ENCODE data around the gene PKMYT1.
"Not testable (repeated sequence)": the region's sequence is repeated elsewhere in the genome, so short reads cannot be mapped to it uniquely, and the experiment has no call there.

PKMYT1 gene

DNA sequence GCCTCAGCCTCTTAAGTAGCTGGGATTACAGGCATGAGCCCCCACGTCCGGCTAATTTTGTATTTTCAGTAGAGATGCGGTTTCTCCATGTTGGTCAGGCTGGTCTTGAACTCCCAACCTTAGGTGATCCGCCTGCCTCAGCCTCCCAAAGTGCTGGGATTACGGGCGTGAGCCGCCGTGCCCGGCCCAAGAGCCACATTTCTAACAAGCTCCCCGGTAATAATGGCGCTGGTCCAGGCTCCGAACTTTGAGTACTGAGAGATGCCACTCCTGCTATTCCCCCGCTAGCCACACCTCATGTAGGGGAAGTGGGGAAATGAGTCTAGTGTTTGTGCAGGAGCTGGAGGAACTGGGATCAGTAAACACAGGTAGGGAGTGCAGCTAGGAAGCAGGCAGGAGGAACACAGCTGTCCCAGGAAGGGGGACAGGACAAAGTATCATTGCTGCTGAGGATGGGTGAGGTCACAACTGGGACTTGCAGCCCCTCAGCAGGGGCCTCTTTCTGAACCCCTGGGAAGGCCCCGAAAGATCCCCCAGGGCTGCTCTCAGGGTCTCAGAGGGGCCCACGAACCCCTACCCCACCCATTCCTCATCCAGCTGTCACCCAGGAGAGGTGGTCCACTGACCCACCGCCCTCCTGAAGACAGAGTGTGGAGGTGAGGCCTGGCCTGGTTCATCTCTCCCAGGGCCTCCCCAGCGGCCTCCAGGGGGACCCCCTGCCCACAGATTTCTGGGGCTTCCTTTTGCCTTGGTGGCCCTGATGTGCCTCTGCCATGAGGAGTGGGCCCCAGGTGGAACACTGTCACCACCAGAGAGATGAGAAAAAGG lies 19.8 kb downstream of the PKMYT1 start:
- DNase-seq (ENCODE audit: low read depth in 2 of 2): no peak

DNA sequence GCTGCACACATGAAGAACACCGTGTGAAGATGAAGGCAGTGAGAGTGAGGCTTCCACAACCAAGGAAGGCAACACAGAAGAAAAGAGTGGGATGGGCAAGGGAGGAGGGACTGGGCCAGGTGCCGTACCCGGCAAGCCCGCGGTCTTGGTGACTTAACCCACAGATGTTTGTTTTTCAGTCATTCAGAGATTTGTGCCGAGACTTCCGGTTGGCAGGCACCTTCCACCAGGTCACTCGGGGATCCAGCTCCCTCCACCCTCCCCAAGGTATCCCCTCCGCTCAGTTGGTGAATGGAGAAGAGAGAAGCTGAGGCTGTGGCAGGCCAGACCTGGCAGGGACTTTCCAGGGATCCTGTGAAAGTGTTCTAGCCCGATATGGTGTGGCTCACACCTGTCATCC lies 21.0 kb downstream of the PKMYT1 start:
- no peak for DNase-seq (ENCODE audit: low read depth in 2 of 2)

DNA sequence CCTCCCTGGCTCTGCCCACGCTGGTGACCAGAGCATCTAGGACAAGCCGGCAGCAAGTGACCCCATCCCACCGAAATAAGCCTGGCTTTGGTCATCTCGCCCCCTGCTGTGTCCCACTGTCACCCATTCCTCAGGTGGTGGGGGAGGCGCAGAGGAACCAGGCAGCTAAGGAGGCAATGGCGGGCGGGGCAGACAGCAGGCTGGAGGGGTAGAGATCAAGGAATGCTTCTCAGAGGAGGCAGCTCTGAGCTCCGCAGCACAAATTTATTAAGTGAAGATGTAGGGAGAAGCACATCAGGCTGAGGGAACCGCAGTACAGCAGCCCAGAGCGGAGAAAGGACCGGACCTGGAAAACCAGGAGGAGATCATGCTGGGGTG lies 23.7 kb downstream of the PKMYT1 start:
- no peak for DNase-seq (ENCODE audit: low read depth in 2 of 2)

DNA sequence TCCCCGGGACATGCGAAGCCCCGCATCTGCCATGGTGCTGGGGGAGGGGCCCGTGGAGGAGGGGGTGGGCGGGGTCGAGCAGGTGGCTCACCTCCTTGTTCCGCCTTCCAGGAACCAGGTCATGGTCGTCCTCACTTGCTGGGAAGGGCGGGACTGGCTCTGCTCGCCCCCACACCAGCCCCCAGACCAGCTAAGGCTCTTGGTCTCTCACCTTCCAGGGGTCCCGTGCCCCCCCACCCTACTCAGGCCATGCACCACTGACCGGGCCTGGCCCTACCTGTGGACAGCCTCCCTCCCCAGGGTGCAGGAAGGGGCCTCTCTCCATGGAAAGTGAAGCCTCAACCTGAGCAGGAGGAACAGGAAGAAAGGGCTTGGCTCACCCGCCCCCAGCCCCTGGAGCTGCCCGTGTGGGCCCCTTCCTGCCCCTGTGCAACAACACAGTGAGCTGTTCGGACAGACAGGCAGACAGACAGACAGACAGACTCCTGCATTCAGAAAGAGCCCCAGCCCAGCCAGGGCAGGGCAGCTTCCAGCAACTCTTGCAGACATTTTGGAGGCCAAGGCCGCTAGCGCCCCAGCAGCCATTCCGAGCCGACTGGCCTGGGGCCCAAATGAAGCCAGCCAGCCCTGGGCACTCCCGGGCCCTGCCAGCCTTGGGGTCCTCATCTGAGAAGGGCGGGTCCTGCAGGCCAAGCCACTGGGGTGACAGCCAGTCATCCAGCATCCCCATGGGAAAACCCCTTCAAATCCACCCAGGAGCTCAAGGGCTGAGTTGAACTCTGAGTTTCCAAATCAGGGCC lies 24.3 kb downstream of the PKMYT1 start:
- DNase-seq (ENCODE audit: low read depth in 2 of 2): no peak

DNA sequence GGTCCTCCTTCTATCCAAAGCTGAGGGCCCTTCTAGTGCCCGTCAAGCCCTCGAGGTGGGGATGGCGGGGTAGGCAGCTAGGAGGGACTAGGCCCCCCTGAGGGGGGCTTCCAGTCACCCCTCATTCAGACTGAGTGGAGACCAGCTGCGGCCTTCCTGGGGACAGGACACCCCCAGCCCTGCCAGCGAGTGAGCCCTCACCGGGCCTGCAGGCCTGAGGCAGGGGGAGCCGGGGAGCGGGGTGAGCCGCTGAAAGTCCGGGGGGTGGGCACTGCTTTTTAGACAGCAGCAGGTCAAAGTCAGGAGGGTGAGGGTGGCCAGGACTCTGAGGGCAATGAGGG lies 24.8 kb downstream of the PKMYT1 start:
- no peak for DNase-seq (ENCODE audit: low read depth in 2 of 2)

DNA sequence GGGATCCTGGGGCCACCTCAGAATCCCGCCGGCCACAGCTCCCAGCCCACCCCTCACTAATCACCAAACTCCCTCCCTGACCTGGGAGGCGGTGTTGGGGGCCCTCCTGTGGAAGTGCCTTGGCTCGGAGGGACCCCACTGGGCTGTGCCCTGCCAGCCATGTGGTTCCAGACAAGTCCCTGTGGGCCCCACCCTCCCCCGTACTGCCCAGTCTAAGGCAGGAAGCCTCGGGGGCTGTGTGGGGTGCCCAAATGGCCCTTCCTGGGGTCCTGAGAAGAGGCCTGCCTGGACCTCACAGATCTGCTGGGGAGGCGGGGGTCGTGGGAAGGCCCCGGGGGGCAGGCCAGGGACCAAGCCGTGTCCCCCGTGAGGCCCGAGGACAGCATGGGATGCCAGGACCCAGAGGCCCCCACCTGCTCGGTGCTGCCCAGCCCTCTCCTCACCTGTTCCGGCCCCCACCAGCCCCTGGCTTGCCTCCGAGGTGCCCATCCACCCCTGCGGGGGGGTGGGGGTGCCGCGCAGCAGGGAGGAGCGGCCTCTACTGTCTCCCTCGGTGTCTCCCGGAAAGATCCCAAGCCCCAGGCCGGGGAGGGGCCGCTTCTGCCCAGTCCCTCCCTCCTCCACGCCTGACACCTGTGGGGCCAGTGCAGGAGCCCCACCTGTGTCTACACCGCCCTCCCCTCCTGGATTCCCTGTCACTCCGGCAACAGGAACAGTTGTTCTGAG lies 25.4 kb downstream of the PKMYT1 start:
- DNase-seq (ENCODE audit: low read depth in 2 of 2): no peak

DNA sequence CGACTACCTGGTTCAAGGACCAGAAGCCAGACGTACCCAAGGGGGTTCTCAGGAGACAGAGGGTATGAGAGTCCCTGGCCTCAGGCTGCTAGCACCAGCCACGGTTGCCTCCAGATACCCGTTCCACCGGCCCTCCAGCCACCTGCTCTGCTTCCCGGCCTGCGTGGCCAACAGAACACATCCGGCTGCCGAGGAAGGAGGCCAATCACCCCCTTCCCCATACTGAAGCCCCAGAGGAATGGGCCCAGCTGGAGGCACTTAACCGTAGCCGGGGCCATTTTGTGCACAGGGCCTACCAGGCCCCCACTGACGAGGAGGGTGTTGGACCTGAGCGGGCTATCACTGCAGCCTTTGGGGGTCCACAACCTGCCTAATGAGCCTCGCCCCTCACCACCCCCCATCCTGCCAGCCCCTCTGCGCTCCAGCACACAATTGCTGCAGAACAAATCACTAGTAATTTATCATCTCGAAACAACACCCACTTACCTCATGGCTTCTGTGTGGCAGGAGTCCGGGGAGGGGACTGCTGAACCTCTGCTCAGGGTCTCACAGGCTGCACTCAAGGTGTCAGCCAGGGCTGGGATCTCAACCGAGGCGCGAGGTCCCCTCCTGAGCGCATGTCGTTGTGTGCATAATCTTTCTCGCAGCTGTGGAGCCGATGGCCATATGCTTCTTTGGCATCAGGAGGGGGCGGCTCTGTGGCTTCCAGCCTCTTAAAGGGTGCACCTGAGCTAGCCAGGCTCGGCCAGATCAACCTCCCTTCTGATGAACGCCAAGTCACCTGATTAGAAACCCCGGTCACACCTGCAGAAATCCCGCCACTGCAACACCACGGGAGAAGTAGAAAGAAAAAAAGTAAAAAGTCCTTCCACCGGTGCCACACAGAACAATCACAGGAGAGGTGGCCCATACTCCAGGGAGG lies 26.3 kb downstream of the PKMYT1 start:
- DNase-seq (ENCODE audit: low read depth in 2 of 2): no peak

DNA sequence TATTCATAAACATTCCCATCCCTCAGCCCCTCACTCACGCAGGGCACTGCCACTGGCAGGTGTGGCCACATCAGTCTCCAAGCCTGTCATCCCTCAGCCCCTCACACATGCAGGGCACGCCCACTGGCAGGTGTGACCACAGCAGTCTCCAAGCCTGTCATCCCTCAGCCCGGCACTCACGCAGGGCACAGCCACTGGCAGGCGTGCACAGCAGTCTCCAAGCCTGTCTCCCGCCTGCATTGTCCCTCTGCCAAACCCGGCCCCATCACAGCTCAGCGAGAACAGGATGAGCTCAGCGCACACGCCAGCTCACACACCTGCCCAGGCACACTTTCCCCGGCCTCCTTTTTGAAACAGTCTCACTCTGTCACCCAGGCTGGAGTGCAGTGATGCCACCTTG lies 27.6 kb downstream of the PKMYT1 start:
- DNase-seq (ENCODE audit: low read depth in 2 of 2): no peak

DNA sequence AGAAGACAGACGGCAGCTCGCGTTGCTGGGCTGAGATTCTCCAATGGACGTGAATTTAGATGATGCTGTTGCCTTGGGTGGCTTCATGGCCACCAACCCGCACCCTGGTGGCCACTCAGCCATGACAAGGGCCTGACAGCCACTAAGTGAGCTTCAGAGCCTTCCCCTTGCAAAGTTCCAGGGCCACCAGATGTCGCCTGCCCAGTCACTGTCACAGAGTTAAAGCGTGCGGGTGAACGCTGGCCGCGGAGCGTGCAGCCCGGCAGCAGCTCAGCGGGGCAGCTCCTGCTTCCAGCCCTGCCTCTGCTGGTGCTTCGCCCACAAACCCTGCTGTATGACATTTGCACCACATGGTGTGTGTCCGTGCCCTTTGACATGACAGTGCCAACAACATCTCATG lies 29.5 kb downstream of the PKMYT1 start:
- DNase-seq (ENCODE audit: low read depth in 2 of 2): no peak

DNA sequence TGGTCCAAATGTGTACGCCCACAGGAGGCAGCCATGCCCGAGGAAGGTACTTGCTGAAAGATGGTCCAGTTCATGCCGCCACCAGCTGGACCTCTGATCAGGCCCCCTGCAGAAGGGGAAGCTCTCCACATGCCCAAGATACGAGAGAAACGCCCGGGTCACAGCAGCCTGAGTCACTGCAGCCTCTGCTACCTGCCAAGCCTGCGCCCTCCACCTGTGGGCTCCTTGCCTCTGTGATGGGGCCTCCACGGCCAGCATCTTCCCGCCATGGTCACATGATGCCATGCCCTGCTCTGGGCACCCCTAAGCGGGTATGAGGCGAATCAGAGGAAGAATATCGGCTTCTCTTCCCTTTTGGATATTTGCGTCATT lies 29.9 kb downstream of the PKMYT1 start:
- no peak for DNase-seq (ENCODE audit: low read depth in 2 of 2)

DNA sequence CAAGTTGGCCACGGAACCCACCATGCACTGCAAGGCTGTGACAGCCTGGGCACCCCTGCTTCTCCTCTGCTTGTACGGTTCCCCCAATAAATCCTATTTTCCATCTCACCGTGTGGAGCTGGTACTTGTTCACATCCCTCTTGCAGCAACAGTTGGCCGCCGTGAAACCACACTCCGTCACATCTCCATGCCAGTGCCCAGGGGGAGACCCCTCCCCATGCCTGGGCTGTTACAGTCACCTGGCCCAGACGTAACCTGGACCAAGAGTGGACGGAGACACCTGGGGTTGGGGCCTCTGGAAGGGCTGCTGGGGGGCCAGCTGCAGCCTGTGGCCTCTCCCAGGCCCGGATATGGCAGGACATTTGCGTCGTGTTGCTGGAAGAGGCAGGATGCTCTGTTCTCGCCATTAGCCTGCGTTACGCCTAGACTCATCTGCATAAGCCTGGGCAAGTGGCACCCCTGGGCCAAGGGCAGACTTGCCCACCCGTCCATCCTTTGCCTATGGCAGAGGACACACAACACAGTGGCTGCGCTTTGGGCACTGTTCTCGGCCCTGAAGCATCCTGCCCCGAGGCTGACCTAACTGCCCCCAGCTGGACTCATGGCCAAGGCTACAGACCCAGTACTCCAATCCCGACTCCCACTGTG lies 30.4 kb downstream of the PKMYT1 start:
- DNase-seq (ENCODE audit: low read depth in 2 of 2): no peak

DNA sequence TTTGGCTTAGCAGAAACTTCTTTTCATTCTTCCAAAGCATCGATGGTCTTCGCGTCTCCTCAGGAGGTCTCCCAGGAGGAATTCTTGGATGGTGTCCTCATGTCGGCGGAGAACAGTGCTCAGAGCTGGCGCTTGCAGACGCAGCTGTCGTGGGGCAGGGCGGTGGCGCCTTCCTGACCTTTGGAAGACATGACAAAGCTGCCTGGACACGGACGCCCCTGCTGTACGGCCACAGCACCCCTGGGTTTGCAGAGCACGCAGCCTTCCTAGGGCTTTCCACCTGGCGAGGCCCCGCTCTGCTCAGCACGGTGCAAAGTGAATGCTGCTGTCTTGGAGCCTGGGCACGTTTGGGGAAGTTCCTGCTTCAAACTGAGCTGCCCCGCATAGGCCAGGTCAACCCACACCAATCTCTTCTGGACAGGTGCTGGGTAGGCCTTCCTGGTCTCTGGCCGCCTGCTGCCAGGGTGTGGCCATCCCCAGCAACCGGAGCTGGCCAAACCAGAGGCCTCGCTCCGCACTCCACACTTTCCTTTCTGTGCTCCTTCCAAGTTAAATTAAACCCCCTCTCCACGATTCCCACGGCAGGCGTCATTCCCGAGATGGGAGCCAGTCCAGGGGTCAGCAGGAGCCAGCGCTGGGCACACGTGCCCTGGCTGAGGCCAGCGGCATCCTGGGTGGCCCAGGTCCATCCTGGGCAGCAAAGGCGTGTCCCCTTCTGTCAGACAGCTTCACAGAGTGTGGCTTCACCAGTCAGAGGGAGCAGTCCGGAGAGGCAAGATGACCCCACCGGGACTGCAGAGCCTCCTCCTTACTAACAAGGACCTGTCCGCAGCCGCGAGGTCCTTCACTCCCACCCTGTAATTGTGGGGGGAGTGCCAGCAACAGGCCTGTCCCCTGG lies 31.2 kb downstream of the PKMYT1 start:
- DNase-seq (ENCODE audit: low read depth in 2 of 2): no peak

DNA sequence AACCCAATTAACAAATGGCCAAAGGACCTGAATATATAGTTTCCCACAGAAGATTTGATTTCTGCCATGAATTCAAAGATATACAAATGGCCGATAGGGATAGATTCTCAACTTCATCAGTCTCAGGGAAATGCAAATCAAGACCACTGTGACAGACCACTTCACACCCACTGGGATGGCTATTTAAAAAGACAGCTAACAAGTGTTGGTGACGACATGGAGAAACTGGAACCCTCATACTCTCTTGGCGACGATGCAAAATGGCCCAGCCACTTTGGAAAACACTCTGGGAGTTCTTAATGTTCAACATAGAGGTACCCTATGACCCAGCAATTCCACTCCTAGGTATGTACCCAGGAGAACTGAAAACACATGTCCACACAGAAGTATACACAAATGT lies 33.6 kb downstream of the PKMYT1 start:
- no peak for DNase-seq (ENCODE audit: low read depth in 2 of 2)

DNA sequence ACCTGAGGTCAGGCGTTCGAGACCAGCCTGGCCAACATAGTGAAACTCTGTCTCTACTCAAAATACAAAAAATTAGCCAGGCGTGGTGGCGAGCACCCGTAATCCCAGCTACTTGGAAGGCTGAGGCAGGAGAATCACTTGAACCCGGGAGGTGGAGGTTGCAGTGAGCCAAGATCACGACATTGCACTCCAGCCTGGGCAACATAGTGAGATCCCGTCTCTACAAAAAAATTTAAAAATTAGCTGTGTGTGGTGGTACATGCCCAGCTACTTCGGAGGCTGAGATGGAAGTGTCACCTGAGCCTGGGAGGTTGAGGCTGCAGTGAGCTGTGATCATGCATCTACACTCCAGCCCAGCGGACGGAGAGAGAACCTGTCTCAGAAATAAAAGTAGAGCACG lies 36.5 kb downstream of the PKMYT1 start:
- DNase-seq (ENCODE audit: low read depth in 2 of 2): not testable (repeated sequence)

DNA sequence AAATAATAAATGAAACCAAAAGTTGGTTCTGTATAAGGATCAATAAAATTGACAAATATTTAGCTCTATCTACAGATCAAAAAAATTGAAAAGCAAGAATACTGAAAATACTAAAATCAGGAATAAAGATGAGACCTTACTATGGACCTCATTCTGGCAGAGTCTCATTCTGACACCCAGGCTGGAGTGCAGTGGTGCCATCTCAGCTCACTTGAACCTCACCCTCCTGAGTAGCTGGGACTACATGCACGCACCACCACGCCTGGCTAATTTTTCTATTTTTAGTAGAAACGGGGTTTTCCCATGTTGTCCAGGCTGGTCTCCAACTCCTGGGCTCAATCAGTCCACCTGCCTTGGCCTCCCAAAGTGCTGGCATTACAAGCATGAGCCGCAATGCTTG lies 38.2 kb downstream of the PKMYT1 start:
- no peak for DNase-seq (ENCODE audit: low read depth in 2 of 2)

DNA sequence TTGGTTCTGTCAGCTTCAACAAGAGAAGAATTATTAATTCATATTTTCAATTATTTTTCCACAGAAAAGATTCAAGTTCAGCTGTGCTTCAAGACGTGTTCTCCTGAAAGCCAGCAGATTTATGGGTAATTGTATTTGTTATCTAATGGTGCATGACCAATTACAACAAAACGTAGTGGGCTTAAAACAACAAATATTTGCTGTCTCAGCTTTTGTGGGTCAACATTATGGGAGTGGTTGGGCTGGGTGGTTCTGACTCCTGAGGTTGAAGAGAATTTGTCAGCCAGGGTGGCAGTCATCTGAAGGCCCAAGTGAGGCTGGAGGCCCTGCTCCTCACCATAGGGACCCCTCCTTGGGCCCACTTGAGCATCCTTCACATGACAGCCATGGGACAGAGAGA lies 40.3 kb downstream of the PKMYT1 start:
- DNase-seq (ENCODE audit: low read depth in 2 of 2): no peak

DNA sequence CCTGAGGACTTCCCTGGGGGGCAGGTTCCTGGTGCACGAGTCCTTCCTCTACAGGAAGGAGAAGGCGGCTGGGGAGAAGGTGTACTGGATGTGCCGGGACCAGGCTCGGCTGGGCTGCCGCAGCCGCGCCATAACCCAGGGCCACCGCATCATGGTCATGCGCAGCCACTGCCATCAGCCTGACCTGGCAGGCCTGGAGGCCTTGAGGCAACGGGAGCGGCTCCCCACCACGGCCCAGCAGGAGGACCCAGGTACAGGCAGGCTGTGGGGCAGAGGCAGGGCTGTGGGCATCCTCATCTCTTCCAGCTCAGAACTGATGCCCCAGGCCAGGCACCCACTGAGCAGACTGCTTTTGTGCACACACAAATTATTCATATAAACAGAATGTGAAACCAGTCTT lies 42.0 kb downstream of the PKMYT1 start:
- no peak for DNase-seq (ENCODE audit: low read depth in 2 of 2)

DNA sequence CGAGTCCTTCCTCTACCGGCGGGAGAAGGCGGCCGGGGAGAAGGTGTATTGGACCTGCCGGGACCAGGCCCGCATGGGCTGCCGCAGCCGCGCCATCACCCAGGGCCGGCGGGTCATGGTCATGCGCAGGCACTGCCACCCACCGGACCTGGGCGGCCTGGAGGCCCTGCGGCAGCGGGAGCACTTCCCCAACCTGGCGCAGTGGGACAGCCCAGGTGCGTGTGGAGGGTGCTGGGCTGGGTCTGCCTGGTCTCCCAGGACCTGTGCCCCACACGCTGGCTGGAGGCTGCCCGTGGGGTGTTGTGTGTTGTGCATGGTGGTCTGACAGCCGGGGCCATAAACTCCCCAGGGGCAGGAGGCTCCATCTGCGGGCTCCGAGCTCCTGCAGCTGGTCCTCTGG lies 43.1 kb downstream of the PKMYT1 start:
- DNase-seq (ENCODE audit: low read depth in 2 of 2): no peak

DNA sequence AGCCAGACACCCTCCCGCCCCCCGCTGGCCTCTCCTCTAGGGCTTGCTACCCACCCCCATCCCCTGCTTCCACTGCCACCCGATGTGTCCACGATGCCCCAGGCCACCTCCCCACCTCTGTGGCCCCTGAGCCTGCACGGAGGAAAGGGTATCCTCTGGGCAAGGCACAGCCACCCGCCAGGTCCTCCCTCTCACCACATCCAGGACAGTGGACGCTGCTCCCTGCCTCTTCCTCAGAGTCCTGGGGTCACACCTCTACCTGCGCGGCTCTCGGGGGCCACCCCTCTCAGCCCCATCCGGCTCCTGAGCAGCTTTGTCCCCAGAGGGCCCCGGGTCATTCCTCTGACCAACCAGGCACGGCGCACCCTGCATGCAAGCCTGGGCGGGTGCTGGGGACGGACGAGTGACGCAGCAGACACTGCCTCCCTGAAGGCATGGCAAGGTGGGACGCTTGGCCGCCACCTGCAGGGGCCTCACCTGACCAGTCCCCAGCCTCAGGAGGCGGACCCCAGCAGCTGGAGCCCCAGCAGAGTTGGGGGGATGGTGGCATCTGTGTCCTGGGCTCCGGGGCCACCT lies 43.7 kb downstream of the PKMYT1 start:
- no peak for DNase-seq (ENCODE audit: low read depth in 2 of 2)

DNA sequence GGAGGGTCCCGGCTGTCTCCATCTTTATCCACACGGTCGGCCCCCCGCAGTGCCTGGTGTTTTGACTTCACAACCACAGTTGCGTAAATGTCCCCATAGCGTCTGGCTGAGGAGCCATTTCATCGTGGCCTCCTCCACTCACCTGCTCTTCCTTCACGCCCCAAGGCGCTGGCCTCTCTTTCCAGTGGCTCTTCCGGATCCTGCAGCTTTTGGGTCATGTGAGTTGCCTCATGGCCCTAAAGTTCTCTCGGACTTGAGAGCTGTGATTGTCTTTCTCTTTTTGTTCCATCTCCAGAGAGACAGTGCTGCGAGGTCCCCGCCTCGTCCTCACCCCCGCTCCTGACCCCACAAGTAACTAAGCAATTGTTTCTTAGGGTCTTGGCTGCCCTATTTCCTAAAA lies 45.8 kb downstream of the PKMYT1 start:
- no peak for DNase-seq (ENCODE audit: low read depth in 2 of 2)

Data from stimulated activated CD8-positive, alpha-beta memory T cell treated with anti-CD3 and anti-CD28 coated beads, Interleukin-7, amount 100 ng/mL, for 1 hour (primary cell).